ENCODE data around the gene YY1.

Gene YY1

GRCh38 chr14:100238419-100239210 lies at the start of gene YY1:
Gene YY1, plus strand, starts transcription at chr14:100239144. Its CDS starts 101 bp downstream, at chr14:100239245.
- Mint-ChIP-seq H3K27ac (ENCODE audit: low read depth) (peak within 1 kb of the TSS; percentile 95), H3K4me1 (peaks cover 57% of the 10 kb centered on the region), H3K36me3 (ENCODE audit: insufficient read depth) (peaks cover 34% of the 10 kb centered on the region), H3K27me3 (no peaks in the 10 kb centered on the region), H3K4me3 (peak within 1 kb of the TSS; percentile 97), H3K9me3 (no peaks in the 10 kb centered on the region)
- DNase-seq (ENCODE audit: low spot score in 2 of 2) (peak; percentile 97 to 99), ATAC-seq (replicated peaks; ENCODE audit: extremely low read depth, poor library complexity, severe bottlenecking) (peak; percentile 83)

GRCh38 chr14:100190126-100190525 lies 48.8 kb upstream of the YY1 start:
- no peak for DNase-seq (ENCODE audit: low spot score in 2 of 2)
- Mint-ChIP-seq H3K4me3 (no peak overlapping the region), H3K27ac (ENCODE audit: low read depth) (no peak overlapping the region), H3K9me3 (no peaks in the 10 kb centered on the region), H3K27me3 (no peaks in the 10 kb centered on the region), H3K4me1 (peaks cover 12% of the 10 kb centered on the region), H3K36me3 (ENCODE audit: insufficient read depth) (peaks cover 7% of the 10 kb centered on the region)
- ATAC-seq (replicated peaks; ENCODE audit: extremely low read depth, poor library complexity, severe bottlenecking) = no peak

GRCh38 chr14:100191584-100192249 lies 47.2 kb upstream of the YY1 start:
- H3K9me3 Mint-ChIP-seq = no peaks in the 10 kb centered on the region
- ATAC-seq (replicated peaks; ENCODE audit: extremely low read depth, poor library complexity, severe bottlenecking) (no peak), DNase-seq (ENCODE audit: low spot score in 2 of 2) (no peak)
- no peak overlapping the region for H3K27ac Mint-ChIP-seq (ENCODE audit: low read depth)
- peaks cover 12% of the 10 kb centered on the region for H3K4me1 Mint-ChIP-seq
- H3K36me3 Mint-ChIP-seq (ENCODE audit: insufficient read depth) = peaks cover 7% of the 10 kb centered on the region
- peak overlapping the region; percentile 51 for H3K4me3 Mint-ChIP-seq
- no peaks in the 10 kb centered on the region for H3K27me3 Mint-ChIP-seq

- Mint-ChIP-seq H3K9me3 (no peaks in the 10 kb centered on the region), H3K36me3 (ENCODE audit: insufficient read depth) (peaks cover 6% of the 10 kb centered on the region), H3K27ac (ENCODE audit: low read depth) (peak overlapping the region; percentile 85), H3K4me3 (peak overlapping the region; percentile 51), H3K4me1 (peaks cover 12% of the 10 kb centered on the region), H3K27me3 (no peaks in the 10 kb centered on the region)
- DNase-seq (ENCODE audit: low spot score in 2 of 2) = no peak
- no peak for ATAC-seq (replicated peaks; ENCODE audit: extremely low read depth, poor library complexity, severe bottlenecking)
These were observed 46.7 kb upstream of the YY1 start for GRCh38 chr14:100192250-100192671.

- ATAC-seq (replicated peaks; ENCODE audit: extremely low read depth, poor library complexity, severe bottlenecking) (peak; percentile 100), DNase-seq (ENCODE audit: low spot score in 2 of 2) (peak; percentile 99)
- Mint-ChIP-seq H3K4me3 (peak overlapping the region; percentile 51), H3K36me3 (ENCODE audit: insufficient read depth) (peaks cover 5% of the 10 kb centered on the region), H3K27ac (ENCODE audit: low read depth) (peak overlapping the region; percentile 85), H3K27me3 (no peaks in the 10 kb centered on the region), H3K9me3 (no peaks in the 10 kb centered on the region), H3K4me1 (peaks cover 12% of the 10 kb centered on the region)
These were observed 46.1 kb upstream of the YY1 start for GRCh38 chr14:100192672-100193416.

GRCh38 chr14:100193417-100194357 lies 45.3 kb upstream of the YY1 start:
- Mint-ChIP-seq H3K27me3 (no peaks in the 10 kb centered on the region), H3K36me3 (ENCODE audit: insufficient read depth) (peaks cover 5% of the 10 kb centered on the region), H3K27ac (ENCODE audit: low read depth) (peak overlapping the region; percentile 85), H3K9me3 (no peaks in the 10 kb centered on the region), H3K4me1 (peaks cover 12% of the 10 kb centered on the region), H3K4me3 (peak overlapping the region; percentile 51)
- no peak for DNase-seq (ENCODE audit: low spot score in 2 of 2)
- no peak for ATAC-seq (replicated peaks; ENCODE audit: extremely low read depth, poor library complexity, severe bottlenecking)

GRCh38 chr14:100199240-100199860 lies 39.6 kb upstream of the YY1 start:
- H3K27me3 Mint-ChIP-seq = peaks cover 6% of the 10 kb centered on the region
- ATAC-seq (replicated peaks; ENCODE audit: extremely low read depth, poor library complexity, severe bottlenecking) (no peak), DNase-seq (ENCODE audit: low spot score in 2 of 2) (no peak)
- H3K36me3 Mint-ChIP-seq (ENCODE audit: insufficient read depth) = no peaks in the 10 kb centered on the region
- no peaks in the 10 kb centered on the region for H3K4me1 Mint-ChIP-seq
- no peaks in the 10 kb centered on the region for H3K9me3 Mint-ChIP-seq
- no peak overlapping the region for H3K4me3 Mint-ChIP-seq
- no peak overlapping the region for H3K27ac Mint-ChIP-seq (ENCODE audit: low read depth)

- Mint-ChIP-seq H3K9me3 (no peaks in the 10 kb centered on the region), H3K27ac (ENCODE audit: low read depth) (no peak overlapping the region), H3K4me1 (no peaks in the 10 kb centered on the region), H3K36me3 (ENCODE audit: insufficient read depth) (no peaks in the 10 kb centered on the region), H3K27me3 (peaks cover 6% of the 10 kb centered on the region), H3K4me3 (no peak overlapping the region)
- no peak for ATAC-seq (replicated peaks; ENCODE audit: extremely low read depth, poor library complexity, severe bottlenecking)
- DNase-seq (ENCODE audit: low spot score in 2 of 2) = no peak
These were observed 38.6 kb upstream of the YY1 start for GRCh38 chr14:100200311-100200710.

GRCh38 chr14:100201701-100202100 lies 37.2 kb upstream of the YY1 start:
- no peak for DNase-seq (ENCODE audit: low spot score in 2 of 2)
- ATAC-seq (replicated peaks; ENCODE audit: extremely low read depth, poor library complexity, severe bottlenecking) = no peak
- Mint-ChIP-seq H3K36me3 (ENCODE audit: insufficient read depth) (no peaks in the 10 kb centered on the region), H3K4me3 (no peak overlapping the region), H3K27me3 (peaks cover 6% of the 10 kb centered on the region), H3K9me3 (no peaks in the 10 kb centered on the region), H3K27ac (ENCODE audit: low read depth) (no peak overlapping the region), H3K4me1 (no peaks in the 10 kb centered on the region)

- no peaks in the 10 kb centered on the region for H3K9me3 Mint-ChIP-seq
- no peak for ATAC-seq (replicated peaks; ENCODE audit: extremely low read depth, poor library complexity, severe bottlenecking)
- no peak for DNase-seq (ENCODE audit: low spot score in 2 of 2)
- H3K27ac Mint-ChIP-seq (ENCODE audit: low read depth) = no peak overlapping the region
- H3K36me3 Mint-ChIP-seq (ENCODE audit: insufficient read depth) = no peaks in the 10 kb centered on the region
- H3K4me3 Mint-ChIP-seq = no peak overlapping the region
- H3K27me3 Mint-ChIP-seq = peaks cover 6% of the 10 kb centered on the region
- H3K4me1 Mint-ChIP-seq = no peaks in the 10 kb centered on the region
These were observed 36.2 kb upstream of the YY1 start for GRCh38 chr14:100202712-100203111.

- Mint-ChIP-seq H3K9me3 (no peaks in the 10 kb centered on the region), H3K27ac (ENCODE audit: low read depth) (no peak overlapping the region), H3K27me3 (peaks cover 6% of the 10 kb centered on the region), H3K4me3 (no peak overlapping the region), H3K36me3 (ENCODE audit: insufficient read depth) (no peaks in the 10 kb centered on the region), H3K4me1 (no peaks in the 10 kb centered on the region)
- ATAC-seq (replicated peaks; ENCODE audit: extremely low read depth, poor library complexity, severe bottlenecking) = no peak
- DNase-seq (ENCODE audit: low spot score in 2 of 2) = no peak
These were observed 35.8 kb upstream of the YY1 start for GRCh38 chr14:100203146-100203545.

Data from central memory CD8-positive, alpha-beta T cell (primary cell).